Measurements from ENCODE around the gene XPNPEP2. TPM values are rescaled to one million over a fixed set of nuclear protein-coding genes. Genes with fewer than 3 reads are reported as not detected.
A peak's percentile ranks its signal among the peaks of the same experiment; 100 is the strongest.

XPNPEP2 gene, protein sequence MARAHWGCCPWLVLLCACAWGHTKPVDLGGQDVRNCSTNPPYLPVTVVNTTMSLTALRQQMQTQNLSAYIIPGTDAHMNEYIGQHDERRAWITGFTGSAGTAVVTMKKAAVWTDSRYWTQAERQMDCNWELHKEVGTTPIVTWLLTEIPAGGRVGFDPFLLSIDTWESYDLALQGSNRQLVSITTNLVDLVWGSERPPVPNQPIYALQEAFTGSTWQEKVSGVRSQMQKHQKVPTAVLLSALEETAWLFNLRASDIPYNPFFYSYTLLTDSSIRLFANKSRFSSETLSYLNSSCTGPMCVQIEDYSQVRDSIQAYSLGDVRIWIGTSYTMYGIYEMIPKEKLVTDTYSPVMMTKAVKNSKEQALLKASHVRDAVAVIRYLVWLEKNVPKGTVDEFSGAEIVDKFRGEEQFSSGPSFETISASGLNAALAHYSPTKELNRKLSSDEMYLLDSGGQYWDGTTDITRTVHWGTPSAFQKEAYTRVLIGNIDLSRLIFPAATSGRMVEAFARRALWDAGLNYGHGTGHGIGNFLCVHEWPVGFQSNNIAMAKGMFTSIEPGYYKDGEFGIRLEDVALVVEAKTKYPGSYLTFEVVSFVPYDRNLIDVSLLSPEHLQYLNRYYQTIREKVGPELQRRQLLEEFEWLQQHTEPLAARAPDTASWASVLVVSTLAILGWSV
- polyA plus RNA-seq (2013) = 0.05 and 0.10 TPM in 2 replicates

DNA sequence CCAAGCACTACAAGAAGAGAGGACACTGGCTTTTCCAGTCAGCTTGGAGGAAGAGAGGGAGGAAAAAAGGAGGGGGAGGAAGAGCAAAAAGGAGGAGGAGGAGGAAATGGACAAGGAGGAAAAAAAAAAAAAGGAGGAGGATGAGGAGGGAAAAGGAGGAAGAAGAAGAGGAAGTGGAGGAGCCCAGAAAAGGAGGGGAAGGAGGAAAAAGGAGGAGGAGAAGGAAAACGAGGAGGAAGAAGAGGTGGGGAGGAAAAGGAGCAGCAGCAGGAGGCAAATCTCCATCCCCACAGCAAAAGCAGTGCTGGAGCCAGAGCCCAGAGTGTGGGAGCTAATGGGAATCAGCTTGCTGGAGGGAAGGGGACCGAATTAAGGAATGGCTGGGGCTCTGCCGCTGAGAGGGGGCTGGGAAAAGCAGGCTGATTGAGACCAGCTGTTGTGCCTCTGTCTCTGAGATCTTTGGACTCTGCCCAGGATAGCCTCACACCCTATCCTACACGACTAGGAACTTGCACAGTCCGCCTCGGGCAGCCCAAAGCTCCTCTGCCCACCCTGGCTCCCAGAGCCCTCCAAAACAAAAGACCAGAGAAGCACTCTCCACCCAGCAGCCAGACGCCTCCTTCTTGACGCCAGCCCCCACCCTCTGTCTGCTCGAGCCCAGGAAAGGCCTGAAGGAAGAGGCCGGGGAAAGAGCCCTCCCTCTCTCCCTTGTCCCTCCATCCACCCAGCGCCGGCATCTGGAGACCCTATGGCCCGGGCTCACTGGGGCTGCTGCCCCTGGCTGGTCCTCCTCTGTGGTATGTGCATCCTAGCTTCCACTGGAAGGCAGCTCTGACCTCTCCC lies at the start of gene XPNPEP2:
Gene XPNPEP2 (plus strand): TSS at position 514 of the 843 bp plus-strand sequence. CDS start 235 bp downstream, at position 749.
- Histone ChIP-seq H2BK5ac (ENCODE audit: low read depth, low read length, poor library complexity) (peak within 1 kb of the TSS; percentile 26), H4K91ac (ENCODE audit: low read depth, low read length) (peak within 1 kb of the TSS; percentile 57), H3K4me2 (ENCODE audit: low read length) (peak within 1 kb of the TSS; percentile 52), H3K27ac (ENCODE audit: low read depth, low read length) (peak within 1 kb of the TSS; percentile 17), H2AFZ (ENCODE audit: insufficient read depth, low read length, poor library complexity) (peak within 1 kb of the TSS; percentile 18), H2BK120ac (ENCODE audit: insufficient read depth, low read length, poor library complexity) (peak within 1 kb of the TSS; percentile 48), H3K79me2 (ENCODE audit: control insufficient read depth, insufficient read depth, low read length, poor library complexity) (no peaks in the 10 kb centered on the region), H3K9ac (ENCODE audit: low read length) (no peak within 1 kb of the TSS), H4K12ac (ENCODE audit: low read depth, low read length) (peak within 1 kb of the TSS; percentile 12), H2AK5ac (ENCODE audit: low read length) (peak within 1 kb of the TSS; percentile 62), H2BK12ac (ENCODE audit: low read length) (peak within 1 kb of the TSS; percentile 85), H4K8ac (ENCODE audit: low read depth, low read length) (peak within 1 kb of the TSS; percentile 81), H3K23ac (ENCODE audit: low read length) (no peak within 1 kb of the TSS), H3K4ac (ENCODE audit: low read depth, low read length) (no peak within 1 kb of the TSS), H3K27me3 (ENCODE audit: insufficient read depth, low read length) (no peaks in the 10 kb centered on the region), H3K79me1 (ENCODE audit: low read length) (peaks cover 2% of the 10 kb centered on the region), H3K4me3 (ENCODE audit: low read depth, low read length) (no peak within 1 kb of the TSS), H3K9me3 (ENCODE audit: insufficient read depth, low read depth, low read length) (no peaks in the 10 kb centered on the region), H3K18ac (ENCODE audit: low read length) (no peak within 1 kb of the TSS), H3K14ac (ENCODE audit: low read length) (peak within 1 kb of the TSS; percentile 19), H3K4me1 (ENCODE audit: control insufficient read depth in 1 of 2, insufficient read depth in 2 of 2, low read length in 2 of 2) (peaks cover 13% of the 10 kb centered on the region in 2 experiments), H3K36me3 (ENCODE audit: control insufficient read depth in 1 of 2, insufficient read depth in 2 of 2, low read length in 2 of 2) (no peaks in the 10 kb centered on the region)
- no peak for DNase-seq
- WGBS (ENCODE audit: extremely low coverage, insufficient coverage, insufficient read length) = no CpG with 5 or more reads among the region's 13 CpGs

DNA sequence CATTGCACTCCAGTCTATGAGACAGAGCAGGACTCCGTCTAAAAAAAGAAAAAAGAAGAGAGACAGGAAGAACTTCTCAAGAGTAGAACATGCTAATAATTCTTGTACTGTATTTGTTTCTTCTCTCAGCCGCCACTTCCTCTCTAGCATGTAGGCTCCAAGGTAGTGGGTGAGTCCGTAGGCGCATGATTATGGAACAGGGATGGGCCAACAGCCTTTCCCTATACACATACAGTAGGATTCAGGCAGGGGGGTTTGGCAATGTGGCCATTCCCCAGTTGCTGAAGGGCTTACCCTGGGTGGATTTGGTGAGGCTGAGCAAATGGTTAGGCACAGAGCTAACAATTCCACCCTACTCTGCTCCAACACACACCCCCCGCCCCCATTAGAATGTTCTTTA lies 49.0 kb upstream of the XPNPEP2 start:
- H3K4me1 ChIP-seq (ENCODE audit: control insufficient read depth in 1 of 2, insufficient read depth in 2 of 2, low read length in 2 of 2) = no peaks in the 10 kb centered on the region
- no peak overlapping the region for H2BK12ac ChIP-seq (ENCODE audit: low read length)
- H4K12ac ChIP-seq (ENCODE audit: low read depth, low read length) = no peak overlapping the region
- WGBS (ENCODE audit: extremely low coverage, insufficient coverage, insufficient read length) = no CpG with 5 or more reads among the region's 5 CpGs
- no peak overlapping the region for H3K4me3 ChIP-seq (ENCODE audit: low read depth, low read length)
- no peak overlapping the region for H3K4me2 ChIP-seq (ENCODE audit: low read length)
- H3K36me3 ChIP-seq (ENCODE audit: control insufficient read depth in 1 of 2, insufficient read depth in 2 of 2, low read length in 2 of 2) = no peaks in the 10 kb centered on the region
- H3K23ac ChIP-seq (ENCODE audit: low read length) = no peak overlapping the region
- H3K18ac ChIP-seq (ENCODE audit: low read length) = no peak overlapping the region
- no peak overlapping the region for H3K27ac ChIP-seq (ENCODE audit: low read depth, low read length)
- H3K14ac ChIP-seq (ENCODE audit: low read length) = no peak overlapping the region
- H3K79me1 ChIP-seq (ENCODE audit: low read length) = no peaks in the 10 kb centered on the region
- DNase-seq = no peak
- H3K27me3 ChIP-seq (ENCODE audit: insufficient read depth, low read length) = no peaks in the 10 kb centered on the region
- H3K4ac ChIP-seq (ENCODE audit: low read depth, low read length) = no peak overlapping the region
- H4K91ac ChIP-seq (ENCODE audit: low read depth, low read length) = no peak overlapping the region
- no peak overlapping the region for H2AFZ ChIP-seq (ENCODE audit: insufficient read depth, low read length, poor library complexity)
- no peak overlapping the region for H2BK5ac ChIP-seq (ENCODE audit: low read depth, low read length, poor library complexity)
- no peak overlapping the region for H4K8ac ChIP-seq (ENCODE audit: low read depth, low read length)
- no peaks in the 10 kb centered on the region for H3K79me2 ChIP-seq (ENCODE audit: control insufficient read depth, insufficient read depth, low read length, poor library complexity)
- H3K9ac ChIP-seq (ENCODE audit: low read length) = no peak overlapping the region
- H2BK120ac ChIP-seq (ENCODE audit: insufficient read depth, low read length, poor library complexity) = no peak overlapping the region
- no peak overlapping the region for H2AK5ac ChIP-seq (ENCODE audit: low read length)
- no peaks in the 10 kb centered on the region for H3K9me3 ChIP-seq (ENCODE audit: insufficient read depth, low read depth, low read length)

DNA sequence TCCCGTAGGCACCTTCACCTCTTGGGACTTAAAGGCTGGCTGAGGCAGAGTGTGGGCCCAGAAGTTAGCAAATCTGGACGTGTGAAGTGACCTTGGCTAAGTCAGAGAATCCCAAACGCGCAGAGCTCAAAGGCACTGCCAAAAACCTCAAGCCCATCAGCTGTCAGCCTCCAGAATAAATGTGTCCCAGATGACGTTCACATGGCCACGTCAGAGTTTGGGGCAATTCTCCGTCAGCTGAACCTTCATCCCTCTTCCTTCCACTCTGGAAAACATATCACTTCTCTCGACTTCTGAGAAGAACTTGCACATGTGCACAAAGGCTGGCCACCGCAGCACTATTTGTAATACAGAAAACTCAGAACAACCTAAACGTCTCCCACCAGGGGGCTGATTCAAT lies 48.3 kb upstream of the XPNPEP2 start:
- Histone ChIP-seq H3K14ac (ENCODE audit: low read length) (no peak overlapping the region), H3K18ac (ENCODE audit: low read length) (no peak overlapping the region), H3K4me1 (ENCODE audit: control insufficient read depth in 1 of 2, insufficient read depth in 2 of 2, low read length in 2 of 2) (no peaks in the 10 kb centered on the region), H2BK120ac (ENCODE audit: insufficient read depth, low read length, poor library complexity) (no peak overlapping the region), H2BK12ac (ENCODE audit: low read length) (no peak overlapping the region), H3K36me3 (ENCODE audit: control insufficient read depth in 1 of 2, insufficient read depth in 2 of 2, low read length in 2 of 2) (no peaks in the 10 kb centered on the region), H3K23ac (ENCODE audit: low read length) (no peak overlapping the region), H3K4me2 (ENCODE audit: low read length) (no peak overlapping the region), H2AFZ (ENCODE audit: insufficient read depth, low read length, poor library complexity) (no peak overlapping the region), H2BK5ac (ENCODE audit: low read depth, low read length, poor library complexity) (no peak overlapping the region), H3K27me3 (ENCODE audit: insufficient read depth, low read length) (no peaks in the 10 kb centered on the region), H2AK5ac (ENCODE audit: low read length) (no peak overlapping the region), H3K9me3 (ENCODE audit: insufficient read depth, low read depth, low read length) (no peaks in the 10 kb centered on the region), H3K79me2 (ENCODE audit: control insufficient read depth, insufficient read depth, low read length, poor library complexity) (no peaks in the 10 kb centered on the region), H3K4ac (ENCODE audit: low read depth, low read length) (no peak overlapping the region), H4K8ac (ENCODE audit: low read depth, low read length) (no peak overlapping the region), H4K12ac (ENCODE audit: low read depth, low read length) (no peak overlapping the region), H3K79me1 (ENCODE audit: low read length) (no peaks in the 10 kb centered on the region), H4K91ac (ENCODE audit: low read depth, low read length) (no peak overlapping the region), H3K27ac (ENCODE audit: low read depth, low read length) (no peak overlapping the region), H3K9ac (ENCODE audit: low read length) (no peak overlapping the region), H3K4me3 (ENCODE audit: low read depth, low read length) (no peak overlapping the region)
- DNase-seq = no peak
- no CpG with 5 or more reads among the region's 10 CpGs for WGBS (ENCODE audit: extremely low coverage, insufficient coverage, insufficient read length)

DNA sequence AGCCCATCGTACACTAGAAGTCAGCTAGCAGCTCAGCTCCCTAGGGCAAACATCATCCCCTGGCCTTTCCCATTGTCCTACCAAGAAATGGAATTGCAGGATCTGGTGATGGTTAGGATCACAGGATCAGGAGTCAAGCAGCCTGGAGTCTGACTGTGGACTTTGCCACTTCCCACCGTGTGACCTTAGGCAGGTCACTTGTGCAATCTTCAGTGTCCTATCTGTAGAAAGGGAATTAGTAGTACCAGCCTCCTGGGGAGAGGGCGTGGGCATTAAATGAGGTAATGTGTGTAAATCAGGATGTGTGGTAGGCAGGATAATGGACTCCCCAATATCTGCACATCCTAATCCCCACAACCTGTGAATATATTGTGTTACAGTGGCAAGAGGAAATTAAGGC lies 45.4 kb upstream of the XPNPEP2 start:
- Histone ChIP-seq H3K4me1 (ENCODE audit: control insufficient read depth in 1 of 2, insufficient read depth in 2 of 2, low read length in 2 of 2) (no peaks in the 10 kb centered on the region), H3K23ac (ENCODE audit: low read length) (no peak overlapping the region)
- WGBS (ENCODE audit: extremely low coverage, insufficient coverage, insufficient read length) = no CpG with 5 or more reads among the region's 3 CpGs

More for the DNA sequence above, 45.4 kb upstream of the XPNPEP2 start:
- Histone ChIP-seq H3K79me2 (ENCODE audit: control insufficient read depth, insufficient read depth, low read length, poor library complexity) (no peaks in the 10 kb centered on the region), H3K9ac (ENCODE audit: low read length) (no peak overlapping the region), H2AFZ (ENCODE audit: insufficient read depth, low read length, poor library complexity) (no peak overlapping the region), H2BK5ac (ENCODE audit: low read depth, low read length, poor library complexity) (no peak overlapping the region), H4K91ac (ENCODE audit: low read depth, low read length) (no peak overlapping the region), H2AK5ac (ENCODE audit: low read length) (no peak overlapping the region), H2BK12ac (ENCODE audit: low read length) (no peak overlapping the region), H4K12ac (ENCODE audit: low read depth, low read length) (no peak overlapping the region), H3K18ac (ENCODE audit: low read length) (no peak overlapping the region), H3K4ac (ENCODE audit: low read depth, low read length) (no peak overlapping the region), H3K9me3 (ENCODE audit: insufficient read depth, low read depth, low read length) (no peaks in the 10 kb centered on the region), H3K36me3 (ENCODE audit: control insufficient read depth in 1 of 2, insufficient read depth in 2 of 2, low read length in 2 of 2) (no peaks in the 10 kb centered on the region), H3K27me3 (ENCODE audit: insufficient read depth, low read length) (no peaks in the 10 kb centered on the region), H3K4me3 (ENCODE audit: low read depth, low read length) (no peak overlapping the region), H3K27ac (ENCODE audit: low read depth, low read length) (no peak overlapping the region), H2BK120ac (ENCODE audit: insufficient read depth, low read length, poor library complexity) (no peak overlapping the region), H3K4me2 (ENCODE audit: low read length) (no peak overlapping the region), H3K79me1 (ENCODE audit: low read length) (no peaks in the 10 kb centered on the region), H3K14ac (ENCODE audit: low read length) (no peak overlapping the region), H4K8ac (ENCODE audit: low read depth, low read length) (no peak overlapping the region)
- DNase-seq = no peak

Data from trophoblast cell (in vitro differentiated cells and primary cell).